Measurements from ENCODE around the gene CZIB. TPM values are rescaled to one million over a fixed set of nuclear protein-coding genes. Genes with fewer than 3 reads are reported as not detected.

The CZIB gene
- total RNA-seq, 6 donors from 2014 or later: 28.0 to 61.3 (median 42.4) TPM

DNA sequence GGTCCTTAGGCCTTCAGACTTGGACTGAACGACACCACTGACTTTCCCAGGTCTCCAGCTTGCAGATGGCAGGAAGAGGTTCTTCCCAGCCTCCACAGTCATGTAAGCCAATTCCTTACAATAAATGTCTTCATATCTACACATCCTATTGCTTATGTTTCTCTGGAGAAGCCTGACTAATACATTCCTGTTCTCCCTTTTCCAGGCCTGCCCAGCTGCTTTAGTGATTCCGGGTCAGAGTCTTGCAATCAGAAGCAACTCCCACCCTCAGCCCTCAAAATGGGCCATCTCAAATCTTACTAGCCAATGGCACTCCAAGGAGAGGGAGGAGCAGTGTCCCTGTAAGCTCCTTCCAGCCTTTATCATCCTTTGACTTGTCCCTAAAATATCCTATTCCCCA lies 40.2 kb downstream of the CZIB start:
- H3K4me3 ChIP-seq: no peak overlapping the region
- peaks cover 7 to 31% (median 22%) of the 10 kb centered on the region in 4 donors for H3K4me1 ChIP-seq
- no peak overlapping the region for H3K27ac ChIP-seq
- TF ChIP-seq, protein P1, sequence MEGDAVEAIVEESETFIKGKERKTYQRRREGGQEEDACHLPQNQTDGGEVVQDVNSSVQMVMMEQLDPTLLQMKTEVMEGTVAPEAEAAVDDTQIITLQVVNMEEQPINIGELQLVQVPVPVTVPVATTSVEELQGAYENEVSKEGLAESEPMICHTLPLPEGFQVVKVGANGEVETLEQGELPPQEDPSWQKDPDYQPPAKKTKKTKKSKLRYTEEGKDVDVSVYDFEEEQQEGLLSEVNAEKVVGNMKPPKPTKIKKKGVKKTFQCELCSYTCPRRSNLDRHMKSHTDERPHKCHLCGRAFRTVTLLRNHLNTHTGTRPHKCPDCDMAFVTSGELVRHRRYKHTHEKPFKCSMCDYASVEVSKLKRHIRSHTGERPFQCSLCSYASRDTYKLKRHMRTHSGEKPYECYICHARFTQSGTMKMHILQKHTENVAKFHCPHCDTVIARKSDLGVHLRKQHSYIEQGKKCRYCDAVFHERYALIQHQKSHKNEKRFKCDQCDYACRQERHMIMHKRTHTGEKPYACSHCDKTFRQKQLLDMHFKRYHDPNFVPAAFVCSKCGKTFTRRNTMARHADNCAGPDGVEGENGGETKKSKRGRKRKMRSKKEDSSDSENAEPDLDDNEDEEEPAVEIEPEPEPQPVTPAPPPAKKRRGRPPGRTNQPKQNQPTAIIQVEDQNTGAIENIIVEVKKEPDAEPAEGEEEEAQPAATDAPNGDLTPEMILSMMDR (IDR thresholded peaks at IDR 0.05): no peak
- TF ChIP-seq EP300 (IDR thresholded peaks at IDR 0.05) (no peak), POLR2AphosphoS5 (IDR thresholded peaks at IDR 0.05) (no peak), POLR2A (IDR thresholded peaks at IDR 0.05) (no peak)
- no peaks in the 10 kb centered on the region for H3K9me3 ChIP-seq
- H3K36me3 ChIP-seq: no peaks in the 10 kb centered on the region
- ATAC-seq (ENCODE audit: low FRiP score in 2 of 2): no peak
- no peak for DNase-seq
- H3K27me3 ChIP-seq: no peaks in the 10 kb centered on the region
- WGBS, 2 donors: 85 to 90% methylated on average over 2 of the region's 2 CpGs

DNA sequence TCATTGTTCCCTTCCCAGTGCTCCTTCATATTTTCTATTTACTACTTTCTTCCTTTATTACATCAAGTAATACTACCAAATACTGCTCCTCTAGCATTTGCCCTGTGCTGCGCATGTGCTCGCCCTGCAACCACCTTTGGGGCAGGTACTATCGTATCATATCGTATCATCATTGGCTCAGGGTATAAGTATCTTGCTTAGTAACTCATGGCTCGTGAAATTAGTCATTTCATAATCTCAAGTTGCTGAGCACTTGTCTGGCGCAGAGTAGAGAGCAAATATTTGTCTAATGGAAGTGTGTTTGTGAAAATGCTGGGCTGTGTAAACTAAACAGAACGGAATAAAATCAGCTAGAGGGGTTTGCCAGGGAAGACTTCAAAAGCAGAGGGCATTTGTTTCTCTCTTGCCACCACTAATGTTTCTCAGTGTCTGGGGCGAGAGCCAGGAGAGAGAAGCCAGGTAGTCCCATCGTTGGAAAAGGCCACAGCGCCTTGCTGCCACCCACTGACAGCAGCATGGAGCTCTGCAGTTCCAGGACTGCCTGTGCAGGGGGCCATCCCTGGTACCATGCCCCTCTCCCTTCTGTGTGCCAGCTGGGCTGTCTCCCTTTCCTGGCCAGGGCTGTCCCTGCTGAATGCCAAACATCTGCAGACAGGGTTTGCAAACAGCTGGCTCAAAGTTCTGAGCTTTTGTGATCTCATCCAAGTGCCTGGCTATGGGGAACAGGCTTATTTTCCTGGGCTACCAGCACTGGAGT lies 43.8 kb downstream of the CZIB start:
- H3K27me3 ChIP-seq: no peaks in the 10 kb centered on the region
- peaks cover 7 to 30% (median 13%) of the 10 kb centered on the region in 4 donors for H3K4me1 ChIP-seq
- no peaks in the 10 kb centered on the region for H3K36me3 ChIP-seq
- H3K4me3 ChIP-seq: no peak overlapping the region
- ATAC-seq (ENCODE audit: low FRiP score in 2 of 2) (peak; percentile 67 to 87), DNase-seq (peak in 1 of 2 donors; percentile 58)
- 47 to 49% methylated on average over 10 of the region's 10 CpGs for WGBS, 2 donors
- TF ChIP-seq EP300 (IDR thresholded peaks at IDR 0.05): peak in 1 of 4 donors; percentile 26
- TF ChIP-seq, protein P1 (IDR thresholded peaks at IDR 0.05): no peak
- H3K27ac ChIP-seq: peak overlapping the region in 1 of 4 donors; percentile 53
- H3K9me3 ChIP-seq: no peaks in the 10 kb centered on the region

DNA sequence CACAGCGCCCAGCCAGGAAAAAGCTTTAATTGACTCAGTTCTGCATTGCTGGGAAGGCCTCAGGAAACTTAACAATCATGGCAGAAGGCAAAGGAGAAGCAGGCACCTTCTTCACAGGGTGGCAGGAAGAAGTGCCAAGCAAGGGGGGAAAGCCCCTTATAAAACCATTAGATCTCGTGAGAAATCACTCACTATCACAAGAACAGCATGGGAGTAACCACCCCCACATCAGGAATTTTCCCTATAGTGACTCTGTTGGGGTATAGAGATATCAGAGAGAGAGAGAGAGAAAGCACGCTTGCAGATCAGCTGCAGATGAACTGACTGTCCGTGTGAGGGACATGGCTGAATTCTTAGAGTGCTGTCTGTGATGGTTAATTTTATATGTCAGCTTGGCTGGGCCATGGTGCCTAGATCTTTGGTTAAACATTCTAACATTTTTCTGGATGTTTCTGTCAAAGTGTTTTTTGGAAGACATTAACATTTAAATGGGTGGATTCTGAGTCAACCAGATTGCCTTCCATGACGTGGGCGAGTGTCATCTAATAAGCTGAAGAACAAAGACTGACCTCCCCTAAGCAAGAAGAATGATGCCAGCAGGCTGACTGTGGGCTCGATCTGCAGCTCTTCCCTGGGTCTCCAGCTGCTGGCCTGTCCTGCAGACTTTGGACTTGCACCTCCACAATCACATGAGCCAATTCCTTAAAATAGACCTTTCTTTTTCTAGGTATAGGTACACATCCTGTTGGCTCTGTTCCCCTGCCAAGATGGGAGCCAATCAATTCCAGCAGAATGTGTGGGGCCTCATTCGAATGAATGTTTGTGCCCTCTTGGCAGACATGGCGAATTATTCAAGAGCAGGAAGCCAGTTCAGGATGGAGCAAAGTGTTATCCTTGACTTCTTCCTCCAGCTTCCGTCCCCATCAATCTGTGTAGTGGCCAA lies 45.2 kb downstream of the CZIB start:
- H3K27me3 ChIP-seq: no peaks in the 10 kb centered on the region
- no peak for DNase-seq
- 63 to 71% methylated on average over 10 of the region's 10 CpGs for WGBS, 2 donors
- H3K9me3 ChIP-seq: no peaks in the 10 kb centered on the region
- no peaks in the 10 kb centered on the region for H3K36me3 ChIP-seq
- no peak for ATAC-seq (ENCODE audit: low FRiP score in 2 of 2)
- TF ChIP-seq POLR2AphosphoS5 (IDR thresholded peaks at IDR 0.05) (no peak), EP300 (IDR thresholded peaks at IDR 0.05) (no peak), POLR2A (IDR thresholded peaks at IDR 0.05) (no peak)
- TF ChIP-seq, protein P1 (IDR thresholded peaks at IDR 0.05): no peak
- H3K4me3 ChIP-seq: no peak overlapping the region
- H3K27ac ChIP-seq: no peak overlapping the region
- H3K4me1 ChIP-seq: peaks cover 7 to 30% (median 13%) of the 10 kb centered on the region in 4 donors

DNA sequence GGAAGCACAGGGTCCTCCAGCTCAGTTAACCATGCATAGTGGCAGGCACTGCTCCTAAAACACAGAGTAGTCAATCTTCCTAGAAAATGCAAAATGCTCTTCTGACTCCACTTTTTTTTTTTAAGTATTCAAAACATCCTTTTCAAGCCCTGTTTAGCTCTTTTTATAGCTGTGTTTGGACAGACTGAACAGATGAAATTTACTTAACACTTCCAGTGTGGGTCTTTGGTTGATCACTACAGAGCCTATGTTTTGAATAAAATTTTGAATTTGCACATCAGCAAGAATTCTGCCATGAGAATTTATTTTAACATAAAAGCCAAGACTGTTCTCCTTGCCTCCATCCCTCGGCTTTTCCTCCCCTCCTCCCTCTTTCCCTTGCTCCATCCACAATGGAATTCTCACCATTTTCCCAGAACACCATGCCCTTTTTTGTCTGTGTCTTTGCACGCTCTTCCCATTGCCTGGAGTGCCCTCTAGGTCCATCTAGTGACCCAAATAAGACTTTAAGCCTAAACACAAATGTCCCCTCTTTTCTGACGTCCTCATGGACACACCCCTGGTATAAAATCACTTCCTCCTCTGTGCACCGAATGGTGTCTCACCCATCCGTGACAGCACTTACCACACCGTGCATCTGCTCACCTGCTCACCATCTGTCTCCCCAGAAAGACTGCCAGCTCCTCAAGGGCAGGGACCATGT lies 47.9 kb downstream of the CZIB start:
- WGBS, 2 donors: 36 to 38% methylated on average over 6 of the region's 6 CpGs
- Histone ChIP-seq H3K27me3 (no peaks in the 10 kb centered on the region), H3K36me3 (no peaks in the 10 kb centered on the region), H3K27ac (no peak overlapping the region), H3K4me3 (no peak overlapping the region), H3K9me3 (no peaks in the 10 kb centered on the region), H3K4me1 (peaks cover 7 to 30% (median 13%) of the 10 kb centered on the region in 4 donors)
- TF ChIP-seq EP300 (IDR thresholded peaks at IDR 0.05) (no peak), POLR2AphosphoS5 (IDR thresholded peaks at IDR 0.05) (no peak)
- TF ChIP-seq, protein P1 (IDR thresholded peaks at IDR 0.05): peak in 1 of 6 experiments; percentile 9
- no peak for DNase-seq
- peak in 1 of 2 donors; percentile 41 for ATAC-seq (ENCODE audit: low FRiP score in 2 of 2)
